Mesendoderm (in vitro differentiated cells): ENCODE data around the gene CDRT15.

Experiments
- DNase-seq: peaks from one replicate; pipeline ENCODE4 v3.0.0; 2013
- H2AK5ac ChIP-seq: 2 replicates; pipeline ENCODE4 v1.6.1; 2013; ENCODE audit warnings: low read length, inconsistent platforms
- H2BK120ac ChIP-seq: 2 replicates; pipeline ENCODE4 v1.6.1; 2013; ENCODE audit warnings: low read depth, mild to moderate bottlenecking, low read length, moderate library complexity, mixed read lengths
- H2BK15ac ChIP-seq: replicated peaks from 2 replicates; pipeline ENCODE4 v1.6.1; 2013; ENCODE audit warnings: low read depth, mild to moderate bottlenecking, moderate library complexity
- H2BK5ac ChIP-seq: 2 replicates; pipeline ENCODE4 v1.6.1; 2013; ENCODE audit warnings: low read length, inconsistent platforms
- H3K18ac ChIP-seq: 2 replicates; pipeline ENCODE4 v1.6.1; 2013; ENCODE audit warnings: mild to moderate bottlenecking, low read length, mixed read lengths
- H3K23ac ChIP-seq: one replicate; pipeline ENCODE4 v1.6.1; 2013; ENCODE audit warnings: low read length
- H3K27ac ChIP-seq: 2 replicates; pipeline ENCODE4 v1.5.1; 2013; ENCODE audit warnings: low read depth, mild to moderate bottlenecking, inconsistent platforms, low read length, moderate library complexity
- H3K27me3 ChIP-seq: 2 replicates; pipeline ENCODE4 v1.6.1; 2013; ENCODE audit warnings: low read length, control low read depth, mild to moderate bottlenecking, inconsistent platforms; ENCODE audit not compliant: insufficient read depth, poor library complexity
- H3K36me3 ChIP-seq: 2 replicates; pipeline ENCODE4 v1.6.1; 2013; ENCODE audit warnings: low read length, inconsistent platforms; ENCODE audit not compliant: control insufficient read depth, insufficient read depth
- H3K4ac ChIP-seq: one replicate; pipeline ENCODE4 v1.6.1; 2013; ENCODE audit warnings: low read depth, mild to moderate bottlenecking, low read length, moderate library complexity
- H3K4me1 ChIP-seq: 2 replicates; pipeline ENCODE4 v1.6.1; 2013; ENCODE audit warnings: low read depth, low read length, inconsistent platforms; ENCODE audit not compliant: control insufficient read depth
- H3K4me2 ChIP-seq: 2 replicates; pipeline ENCODE4 v1.6.1; 2013; ENCODE audit warnings: low read length
- H3K4me3 ChIP-seq: 2 replicates; pipeline ENCODE4 v1.5.1; 2013; ENCODE audit warnings: mild to moderate bottlenecking, low read length
- H3K56ac ChIP-seq: one replicate; pipeline ENCODE4 v1.6.1; 2013; ENCODE audit warnings: low read length
- H3K79me1 ChIP-seq: 2 replicates; pipeline ENCODE4 v1.6.1; 2013; ENCODE audit warnings: low read length, inconsistent platforms
- H3K79me2 ChIP-seq: 2 replicates; pipeline ENCODE4 v1.6.1; 2013; ENCODE audit warnings: mild to moderate bottlenecking, low read length; ENCODE audit not compliant: control insufficient read depth, insufficient read depth
- H3K9ac ChIP-seq: 2 replicates; pipeline ENCODE4 v1.6.1; 2013; ENCODE audit warnings: low read length, inconsistent platforms
- H4K5ac ChIP-seq: one replicate; pipeline ENCODE4 v1.6.1; 2013; ENCODE audit warnings: low read length
- H4K8ac ChIP-seq: one replicate; pipeline ENCODE4 v1.6.1; 2013; ENCODE audit warnings: low read depth, mild to moderate bottlenecking, control low read depth, low read length, moderate library complexity
- WGBS: extraction: QIAGEN DNeasy Blood & Tissue Kit; methylation state at CpG from one replicate; pipeline ENCODE4 v1.1.7; 2013; ENCODE audit warnings: low lambda C conversion rate, missing lambda C conversion rate; ENCODE audit not compliant: insufficient coverage; ENCODE audit errors: extremely low coverage; 5-methylcytosine and 5-hydroxymethylcytosine counted together

Gene CDRT15

GRCh38 chr17:14206891-14207290 lies 29.8 kb downstream of the CDRT15 start:
- H2BK5ac ChIP-seq: no peak overlapping the region
- WGBS: no CpG with 5 or more reads among the region's 29 CpGs

GRCh38 chr17:14205992-14206461 lies 30.6 kb downstream of the CDRT15 start:
- H3K23ac ChIP-seq: no peak overlapping the region
- H4K8ac ChIP-seq: no peak overlapping the region
- no peaks in the 10 kb centered on the region for H3K79me1 ChIP-seq
- no CpG with 5 or more reads among the region's 13 CpGs for WGBS
- H2BK15ac ChIP-seq: no peak overlapping the region
- H2AK5ac ChIP-seq: no peak overlapping the region
- no peaks in the 10 kb centered on the region for H3K4me1 ChIP-seq
- H3K36me3 ChIP-seq: no peaks in the 10 kb centered on the region
- H3K79me2 ChIP-seq: no peaks in the 10 kb centered on the region
- H3K4ac ChIP-seq: no peak overlapping the region
- H3K27me3 ChIP-seq: no peaks in the 10 kb centered on the region
- no peak overlapping the region for H3K56ac ChIP-seq
- H3K27ac ChIP-seq: no peak overlapping the region
- H3K4me2 ChIP-seq: no peak overlapping the region
- H3K4me3 ChIP-seq: no peak overlapping the region
- no peak overlapping the region for H3K9ac ChIP-seq
- H2BK5ac ChIP-seq: no peak overlapping the region
- no peak for DNase-seq
- H3K18ac ChIP-seq: no peak overlapping the region
- no peak overlapping the region for H2BK120ac ChIP-seq
- H4K5ac ChIP-seq: no peak overlapping the region

More at GRCh38 chr17:14206891-14207290, 29.8 kb downstream of the CDRT15 start:
- Histone ChIP-seq H3K18ac (no peak overlapping the region), H2AK5ac (no peak overlapping the region), H3K23ac (no peak overlapping the region), H3K9ac (no peak overlapping the region), H3K4me3 (no peak overlapping the region), H3K36me3 (no peaks in the 10 kb centered on the region), H3K4me2 (no peak overlapping the region), H2BK120ac (no peak overlapping the region), H4K5ac (no peak overlapping the region), H3K27ac (no peak overlapping the region), H3K56ac (no peak overlapping the region), H4K8ac (no peak overlapping the region), H2BK15ac (no peak overlapping the region), H3K79me1 (no peaks in the 10 kb centered on the region), H3K79me2 (no peaks in the 10 kb centered on the region), H3K4me1 (no peaks in the 10 kb centered on the region), H3K27me3 (no peaks in the 10 kb centered on the region), H3K4ac (no peak overlapping the region)
- no peak for DNase-seq

DNA sequence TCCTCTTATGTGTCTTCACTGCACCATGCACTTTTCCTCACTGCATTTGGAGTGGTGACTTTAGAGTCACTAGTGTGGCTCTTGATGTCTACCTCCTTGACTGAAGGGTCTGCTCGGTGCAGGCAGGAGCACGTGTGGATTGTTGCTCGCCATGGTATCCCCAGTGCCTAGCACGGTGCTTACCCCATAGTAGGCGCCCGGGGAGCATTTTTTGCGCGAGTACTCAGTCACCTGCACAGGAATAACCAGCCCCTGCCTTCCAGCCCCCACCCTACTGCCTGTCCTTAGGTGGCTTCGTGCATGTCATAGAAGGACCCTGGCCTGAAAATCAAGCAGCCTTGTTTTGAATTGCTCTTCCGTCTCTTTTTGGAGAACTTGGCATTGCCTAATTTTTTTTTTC lies 31.3 kb downstream of the CDRT15 start:
- no CpG with 5 or more reads among the region's 10 CpGs for WGBS
- no peaks in the 10 kb centered on the region for H3K36me3 ChIP-seq

GRCh38 chr17:14204546-14204945 lies 32.1 kb downstream of the CDRT15 start:
- Histone ChIP-seq H3K4me3 (no peak overlapping the region), H3K56ac (no peak overlapping the region), H3K79me1 (no peaks in the 10 kb centered on the region), H2BK5ac (no peak overlapping the region), H2BK15ac (no peak overlapping the region), H2AK5ac (no peak overlapping the region), H2BK120ac (no peak overlapping the region), H3K27ac (no peak overlapping the region), H3K9ac (no peak overlapping the region), H4K5ac (no peak overlapping the region), H3K4me1 (no peaks in the 10 kb centered on the region), H3K27me3 (no peaks in the 10 kb centered on the region), H3K18ac (no peak overlapping the region), H3K79me2 (no peaks in the 10 kb centered on the region), H3K4ac (no peak overlapping the region), H3K36me3 (no peaks in the 10 kb centered on the region), H3K4me2 (no peak overlapping the region), H4K8ac (no peak overlapping the region), H3K23ac (no peak overlapping the region)
- WGBS: no CpG with 5 or more reads among the region's 2 CpGs
- no peak for DNase-seq

More for the DNA sequence above, 31.3 kb downstream of the CDRT15 start:
- H4K5ac ChIP-seq: no peak overlapping the region
- H3K4me2 ChIP-seq: no peak overlapping the region
- no peak overlapping the region for H2BK5ac ChIP-seq
- H3K18ac ChIP-seq: no peak overlapping the region
- no peak overlapping the region for H3K9ac ChIP-seq
- no peak overlapping the region for H2BK15ac ChIP-seq
- no peak overlapping the region for H3K4ac ChIP-seq
- no peak overlapping the region for H2BK120ac ChIP-seq
- no peaks in the 10 kb centered on the region for H3K4me1 ChIP-seq
- no peaks in the 10 kb centered on the region for H3K79me1 ChIP-seq
- H3K27ac ChIP-seq: no peak overlapping the region
- H3K27me3 ChIP-seq: no peaks in the 10 kb centered on the region
- H3K23ac ChIP-seq: no peak overlapping the region
- no peak overlapping the region for H3K56ac ChIP-seq
- H3K79me2 ChIP-seq: no peaks in the 10 kb centered on the region
- no peak for DNase-seq
- no peak overlapping the region for H2AK5ac ChIP-seq
- H4K8ac ChIP-seq: no peak overlapping the region
- H3K4me3 ChIP-seq: no peak overlapping the region

GRCh38 chr17:14204084-14204483 lies 32.6 kb downstream of the CDRT15 start:
- no peaks in the 10 kb centered on the region for H3K79me2 ChIP-seq
- H3K9ac ChIP-seq: no peak overlapping the region
- DNase-seq: no peak
- H2BK15ac ChIP-seq: no peak overlapping the region
- H3K4me3 ChIP-seq: no peak overlapping the region
- H3K36me3 ChIP-seq: no peaks in the 10 kb centered on the region
- no peak overlapping the region for H2BK5ac ChIP-seq
- no peak overlapping the region for H3K4ac ChIP-seq
- H3K23ac ChIP-seq: peak overlapping the region; percentile 38
- H3K18ac ChIP-seq: no peak overlapping the region
- H3K27me3 ChIP-seq: no peaks in the 10 kb centered on the region
- no peak overlapping the region for H2AK5ac ChIP-seq
- no peak overlapping the region for H4K8ac ChIP-seq
- WGBS: no CpG with 5 or more reads among the region's 5 CpGs
- no peaks in the 10 kb centered on the region for H3K79me1 ChIP-seq
- H3K27ac ChIP-seq: no peak overlapping the region
- H3K4me1 ChIP-seq: no peaks in the 10 kb centered on the region
- no peak overlapping the region for H3K56ac ChIP-seq
- H3K4me2 ChIP-seq: no peak overlapping the region
- no peak overlapping the region for H4K5ac ChIP-seq
- H2BK120ac ChIP-seq: no peak overlapping the region

- Histone ChIP-seq H2BK5ac (no peak overlapping the region), H3K9ac (no peak overlapping the region), H4K8ac (no peak overlapping the region), H3K4me1 (no peaks in the 10 kb centered on the region), H3K4me2 (no peak overlapping the region), H3K27me3 (no peaks in the 10 kb centered on the region), H3K23ac (no peak overlapping the region), H2BK15ac (no peak overlapping the region), H3K79me2 (no peaks in the 10 kb centered on the region), H2BK120ac (no peak overlapping the region), H3K4me3 (no peak overlapping the region), H3K18ac (no peak overlapping the region), H2AK5ac (no peak overlapping the region), H4K5ac (no peak overlapping the region), H3K27ac (no peak overlapping the region), H3K36me3 (no peaks in the 10 kb centered on the region), H3K56ac (no peak overlapping the region), H3K4ac (no peak overlapping the region), H3K79me1 (no peaks in the 10 kb centered on the region)
- no CpG with 5 or more reads among the region's 3 CpGs for WGBS
- peak; percentile 36 for DNase-seq
Measured at GRCh38 chr17:14203388-14203787, 33.3 kb downstream of the CDRT15 start.
